Measurements from ENCODE around the gene MCF2L. TPM values are rescaled to one million over a fixed set of nuclear protein-coding genes. Genes with fewer than 3 reads are reported as not detected.
A peak's percentile ranks its signal among the peaks of the same experiment; 100 is the strongest.

Gene MCF2L
- total RNA-seq, 1 donor from 2014 or later, result 12.3 TPM

DNA sequence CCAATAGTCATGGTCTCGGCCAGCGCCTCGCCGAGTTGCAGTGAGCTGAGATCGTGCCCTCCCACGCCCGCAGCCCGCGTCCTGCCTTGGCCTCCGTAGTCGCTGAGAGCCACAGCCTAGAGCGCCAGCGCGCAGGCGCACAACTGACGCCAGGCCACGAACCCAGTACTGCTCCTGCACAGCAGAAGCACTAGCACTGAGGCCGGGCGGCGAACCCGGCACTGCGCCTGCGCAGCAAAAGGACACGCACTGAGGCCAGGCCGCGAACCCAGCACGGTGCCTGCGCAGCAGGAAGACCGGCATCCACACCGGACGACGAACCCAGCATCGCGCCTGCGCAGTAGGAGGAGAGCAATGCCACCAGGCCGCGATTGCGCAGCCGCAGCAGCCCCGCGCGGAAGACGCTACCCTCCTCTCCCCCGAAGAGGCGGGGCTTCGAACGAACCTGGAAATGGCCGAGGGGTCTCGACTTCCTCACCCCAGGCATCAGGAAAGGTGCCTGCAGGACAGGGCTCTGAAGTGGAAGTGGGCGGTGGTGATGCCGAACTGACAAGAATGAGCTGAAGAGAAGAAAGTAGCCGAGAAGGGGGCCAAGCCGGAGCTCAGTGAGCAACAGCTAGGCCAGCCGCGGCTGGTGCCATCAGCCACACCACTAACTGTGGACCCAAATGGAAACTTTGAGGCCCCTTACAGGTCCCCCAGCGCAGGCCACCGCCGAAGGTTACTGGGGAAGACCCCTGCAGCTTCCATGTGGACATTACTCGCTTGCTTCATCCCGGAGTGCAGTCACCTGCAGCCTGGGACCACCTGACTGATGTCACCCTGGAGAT lies 161.1 kb downstream of the MCF2L start:
- Histone ChIP-seq H3K36me3 (ENCODE audit: control insufficient read depth, insufficient read depth, low read length) (no peaks in the 10 kb centered on the region), H3K4me3 (ENCODE audit: low read depth, low read length) (peak overlapping the region; percentile 27), H3K27me3 (ENCODE audit: control insufficient read depth, insufficient read depth, low read length) (peaks cover 17% of the 10 kb centered on the region)
- DNase-seq (ENCODE audit: low read depth), result no peak
- TF ChIP-seq CTCF (IDR thresholded peaks at IDR 0.05; ENCODE audit: insufficient read depth, low read length, poor library complexity, severe bottlenecking), result no peak

- Histone ChIP-seq H3K36me3 (ENCODE audit: control insufficient read depth, insufficient read depth, low read length) (no peaks in the 10 kb centered on the region), H3K4me3 (ENCODE audit: low read depth, low read length) (no peak overlapping the region), H3K27me3 (ENCODE audit: control insufficient read depth, insufficient read depth, low read length) (peaks cover 5% of the 10 kb centered on the region)
- DNase-seq (ENCODE audit: low read depth), result no peak
- no peak for TF ChIP-seq CTCF (IDR thresholded peaks at IDR 0.05; ENCODE audit: insufficient read depth, low read length, poor library complexity, severe bottlenecking)
These were observed 166.3 kb downstream of the MCF2L start for GRCh38 chr13:113135281-113135760.

DNA sequence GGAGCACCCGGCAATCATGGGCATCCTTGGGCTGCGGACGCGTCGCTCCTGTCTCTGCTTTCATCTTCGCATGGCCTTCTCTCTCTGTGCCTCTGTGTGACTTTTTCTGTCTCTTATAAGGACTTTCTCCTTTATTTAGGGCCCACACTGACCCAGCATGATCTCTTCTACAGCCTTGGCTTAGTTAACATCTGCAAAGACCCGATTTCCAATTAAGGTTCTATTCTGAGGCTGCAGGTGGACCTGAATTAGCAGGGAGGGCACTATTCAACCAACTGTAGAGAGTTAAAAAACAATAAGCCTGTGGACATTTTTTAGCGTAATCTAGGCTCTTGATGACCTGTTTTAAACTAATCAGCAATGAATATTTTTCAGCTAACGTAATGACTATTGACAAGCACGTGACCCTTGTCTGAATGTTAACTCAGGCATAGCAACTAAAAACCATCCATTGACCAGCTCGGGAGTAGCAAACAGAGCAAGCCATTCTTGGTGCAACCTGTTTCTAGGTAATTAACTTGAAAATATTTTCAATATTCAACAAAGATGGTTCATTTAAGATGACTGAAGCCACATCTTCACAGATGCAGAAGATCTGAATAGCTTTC lies 168.8 kb downstream of the MCF2L start:
- no peaks in the 10 kb centered on the region for H3K36me3 ChIP-seq (ENCODE audit: control insufficient read depth, insufficient read depth, low read length)
- no peak for DNase-seq (ENCODE audit: low read depth)
- no peak overlapping the region for H3K4me3 ChIP-seq (ENCODE audit: low read depth, low read length)
- TF ChIP-seq CTCF (IDR thresholded peaks at IDR 0.05; ENCODE audit: insufficient read depth, low read length, poor library complexity, severe bottlenecking), result no peak
- H3K27me3 ChIP-seq (ENCODE audit: control insufficient read depth, insufficient read depth, low read length), result peaks cover 8% of the 10 kb centered on the region

GRCh38 chr13:113138792-113139551 lies 170.0 kb downstream of the MCF2L start:
- no peak for TF ChIP-seq CTCF (IDR thresholded peaks at IDR 0.05; ENCODE audit: insufficient read depth, low read length, poor library complexity, severe bottlenecking)
- no peak for DNase-seq (ENCODE audit: low read depth)
- Histone ChIP-seq H3K27me3 (ENCODE audit: control insufficient read depth, insufficient read depth, low read length) (peaks cover 8% of the 10 kb centered on the region), H3K4me3 (ENCODE audit: low read depth, low read length) (no peak overlapping the region), H3K36me3 (ENCODE audit: control insufficient read depth, insufficient read depth, low read length) (no peaks in the 10 kb centered on the region)

GRCh38 chr13:113139577-113139976 lies 170.6 kb downstream of the MCF2L start:
- TF ChIP-seq CTCF (IDR thresholded peaks at IDR 0.05; ENCODE audit: insufficient read depth, low read length, poor library complexity, severe bottlenecking), result no peak
- Histone ChIP-seq H3K27me3 (ENCODE audit: control insufficient read depth, insufficient read depth, low read length) (peaks cover 8% of the 10 kb centered on the region), H3K4me3 (ENCODE audit: low read depth, low read length) (no peak overlapping the region), H3K36me3 (ENCODE audit: control insufficient read depth, insufficient read depth, low read length) (no peaks in the 10 kb centered on the region)
- DNase-seq (ENCODE audit: low read depth), result no peak
